NCI-H2107 treated with DMSO at 0.1 percent for 48 hours (cell line): ENCODE measurements around the gene INIP.
"Not testable (repeated sequence)": the region's sequence is repeated elsewhere in the genome, so short reads cannot be mapped to it uniquely, and the experiment has no call there.

Experiments
- DNase-seq: peaks from one replicate; lab custom pipeline; 2025; ENCODE audit not compliant: unreplicated experiment; lab: John Stamatoyannopoulos, UW

INIP gene

GRCh38 chr9:112677040-112677439, 40.9 kb downstream of the INIP start:
- DNase-seq, result no peak

- DNase-seq, result not testable (repeated sequence)
Measured at GRCh38 chr9:112673221-112673620, 44.7 kb downstream of the INIP start.

GRCh38 chr9:112670991-112671625, 46.8 kb downstream of the INIP start:
- no peak for DNase-seq

GRCh38 chr9:112669326-112669725, 48.6 kb downstream of the INIP start:
- DNase-seq, result no peak

GRCh38 chr9:112665347-112665746, 52.6 kb downstream of the INIP start:
- no peak for DNase-seq

- no peak for DNase-seq
Measured at GRCh38 chr9:112664531-112664930, 53.4 kb downstream of the INIP start.

- no peak for DNase-seq
Measured at GRCh38 chr9:112663681-112664080, 54.2 kb downstream of the INIP start.

- no peak for DNase-seq
Measured at GRCh38 chr9:112659906-112660305, 58.0 kb downstream of the INIP start.

- no peak for DNase-seq
Measured at GRCh38 chr9:112655668-112656067, 62.2 kb downstream of the INIP start.

- DNase-seq, result no peak
Measured at GRCh38 chr9:112654282-112654681, 63.6 kb downstream of the INIP start.

GRCh38 chr9:112648624-112649023, 69.3 kb downstream of the INIP start:
- no peak for DNase-seq

- DNase-seq, result no peak
Measured at GRCh38 chr9:112647596-112647995, 70.3 kb downstream of the INIP start.

GRCh38 chr9:112642126-112642525, 75.8 kb downstream of the INIP start:
- DNase-seq, result no peak

- DNase-seq, result no peak
Measured at GRCh38 chr9:112640311-112640710, 77.6 kb downstream of the INIP start.
